HG03135 (cell line): ENCODE results near the gene B3GNT9.

Source experiments
- ATAC-seq: cut with Tn5 transposase; IDR thresholded peaks from one replicate; pipeline ENCODE4 v1.9.1; 2021; ENCODE audit warnings: mild to moderate bottlenecking, moderate library complexity; ENCODE audit not compliant: unreplicated experiment

Gene B3GNT9

GRCh38 chr16:67116388-67117311 is 34.1 kb downstream of the B3GNT9 start:
- no peak for ATAC-seq

DNA sequence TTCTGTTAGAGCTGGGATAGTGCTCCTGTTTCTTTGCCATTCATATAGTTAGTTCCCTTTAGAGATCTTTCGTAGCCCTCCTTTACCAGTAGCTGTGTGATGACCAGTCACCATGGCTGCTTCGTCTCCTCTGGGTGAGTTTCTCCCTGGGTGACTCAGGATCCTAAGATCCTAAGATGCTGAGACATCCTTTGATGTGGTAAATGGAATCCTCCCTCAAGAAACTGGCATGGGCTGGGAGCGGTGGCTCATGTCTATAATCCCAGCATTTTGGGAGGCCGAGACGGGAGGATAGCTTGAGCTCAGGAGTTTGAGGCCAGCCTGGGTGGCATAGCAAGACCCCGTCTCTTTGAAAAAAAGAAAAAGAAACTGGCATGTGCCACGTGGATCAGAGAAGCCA is 35.2 kb downstream of the B3GNT9 start:
- ATAC-seq = no peak

DNA sequence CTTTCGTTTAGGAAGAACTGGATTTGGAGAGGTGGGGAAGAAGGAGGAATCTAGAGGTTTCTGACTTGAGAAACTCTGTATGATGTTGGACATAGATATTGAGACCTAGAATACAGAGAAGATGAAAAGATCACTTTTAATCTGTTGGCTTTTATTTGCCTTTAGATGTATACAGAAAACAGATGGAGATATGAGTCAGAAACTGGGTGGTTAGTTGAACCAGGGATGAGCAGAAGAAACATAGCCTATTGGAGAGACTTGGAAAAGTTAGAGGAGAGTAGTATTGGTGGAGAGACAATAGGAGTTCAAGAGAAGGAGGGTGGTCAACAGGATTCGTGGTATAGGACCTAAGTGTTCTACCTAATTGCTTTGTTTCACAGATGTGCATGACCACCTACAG is 36.0 kb downstream of the B3GNT9 start:
- no peak for ATAC-seq

- no peak for ATAC-seq
These were observed 38.0 kb downstream of the B3GNT9 start for GRCh38 chr16:67112591-67113399.

- no peak for ATAC-seq
These were observed 38.8 kb downstream of the B3GNT9 start for GRCh38 chr16:67111951-67112444.

DNA sequence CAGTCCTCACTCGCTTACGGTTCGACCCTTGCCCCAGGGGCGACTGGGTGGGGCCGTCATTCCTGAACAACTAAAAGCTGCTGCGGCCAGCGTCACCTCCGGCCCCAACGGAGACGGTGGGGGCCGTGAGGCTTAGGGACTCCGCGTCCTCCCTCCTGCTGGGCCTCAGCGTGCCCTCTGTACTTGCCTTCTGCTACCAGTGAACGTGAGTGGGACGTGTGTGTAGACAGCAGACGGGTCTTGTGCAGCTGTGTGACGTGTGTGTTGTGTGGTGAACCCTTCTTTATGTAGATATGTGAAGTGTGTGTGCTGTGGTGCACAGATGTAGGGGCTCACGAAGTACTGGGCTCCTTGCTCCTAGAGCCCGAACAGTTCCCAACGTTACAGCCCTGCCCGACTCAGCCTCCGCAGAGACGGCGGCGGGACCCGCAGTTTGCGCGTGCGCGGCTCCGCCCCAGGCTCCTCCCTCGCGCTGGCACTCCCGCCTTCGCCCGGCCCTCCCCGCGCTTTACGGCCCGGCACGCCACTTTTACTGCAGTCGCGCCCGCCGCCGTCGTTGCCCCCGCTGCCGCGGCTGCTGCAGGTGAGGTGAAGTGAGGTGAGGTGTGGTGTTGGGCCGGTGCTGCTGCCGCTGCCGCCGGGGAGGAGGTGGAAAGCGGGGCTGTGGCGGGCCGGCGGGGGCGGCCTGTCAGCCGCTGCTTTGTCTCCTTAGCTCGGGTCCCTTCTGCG is 41.2 kb downstream of the B3GNT9 start, which contains the start of gene PHAF1:
TSS of gene PHAF1 (plus strand) at position 535 of the 729 bp plus-strand sequence. CDS start 235 bp downstream, outside the sequence.
- peak; percentile 86 for ATAC-seq

DNA sequence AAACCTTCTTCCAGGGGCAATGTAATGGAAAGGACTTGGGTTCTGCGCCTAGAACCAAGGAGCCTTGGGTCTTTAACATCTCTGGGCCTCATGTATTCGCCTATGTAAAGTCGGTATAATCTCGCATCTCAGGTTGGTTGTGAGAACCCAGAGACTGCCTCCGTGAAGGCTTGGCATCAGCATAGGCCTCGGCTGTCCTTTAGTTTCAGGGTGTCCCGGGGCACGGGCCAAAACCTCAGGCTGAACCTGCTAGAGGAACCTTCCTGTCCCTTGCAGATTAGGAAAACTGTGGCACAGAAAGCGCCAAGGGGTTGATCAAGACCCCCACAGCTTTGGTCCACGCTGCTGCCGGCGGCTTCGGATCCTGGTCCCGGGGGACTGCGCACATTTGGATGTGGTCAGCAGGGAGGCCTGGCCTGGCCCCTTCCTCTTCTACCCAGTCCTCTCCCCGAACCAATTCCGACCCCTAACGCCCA is 41.8 kb downstream of the B3GNT9 start:
- ATAC-seq = no peak

DNA sequence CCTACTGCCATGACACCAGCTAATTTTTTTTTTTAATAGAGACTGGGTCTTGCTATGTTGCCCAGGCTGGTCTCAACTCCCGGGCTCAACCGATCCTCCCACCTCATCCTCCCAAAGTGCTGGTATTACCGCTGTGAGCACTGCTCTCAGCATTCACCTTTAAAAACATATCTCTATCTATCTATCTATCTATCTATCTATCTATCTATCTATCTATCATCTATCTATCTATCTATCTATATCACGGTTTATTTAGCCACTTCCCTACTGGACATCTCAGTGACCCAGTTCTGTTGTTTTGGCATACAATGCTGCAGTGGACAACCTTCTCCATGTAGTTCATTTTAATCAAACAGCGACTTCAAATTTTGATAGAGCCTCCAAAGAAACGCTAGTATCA is 42.3 kb downstream of the B3GNT9 start:
- no peak for ATAC-seq

- ATAC-seq = no peak
These were observed 44.9 kb downstream of the B3GNT9 start for GRCh38 chr16:67105881-67106280.

GRCh38 chr16:67105246-67105645 is 45.6 kb downstream of the B3GNT9 start:
- no peak for ATAC-seq

- no peak for ATAC-seq
These were observed 46.0 kb downstream of the B3GNT9 start for GRCh38 chr16:67104845-67105244.

DNA sequence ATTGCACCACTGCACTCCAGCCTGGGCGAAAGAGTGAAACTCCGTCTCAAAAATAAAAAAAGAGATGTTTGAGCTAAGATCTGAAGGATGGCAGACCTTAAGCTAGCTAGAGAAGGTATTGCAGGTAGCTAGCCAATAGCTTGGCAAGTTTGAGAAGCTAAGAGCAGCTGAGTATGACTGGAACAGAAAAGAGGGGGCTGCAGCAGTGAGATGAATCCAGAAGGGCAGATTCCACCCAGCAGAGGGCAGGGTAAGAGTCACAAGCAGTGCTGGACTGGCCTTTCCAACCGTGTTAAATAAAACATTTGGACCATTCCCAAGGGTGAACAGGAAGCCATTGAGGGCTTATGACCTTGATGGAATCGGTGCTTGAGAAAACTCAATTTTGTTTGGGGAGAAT is 46.7 kb downstream of the B3GNT9 start:
- no peak for ATAC-seq

GRCh38 chr16:67101311-67102082 is 49.3 kb downstream of the B3GNT9 start:
- ATAC-seq = no peak

- ATAC-seq = no peak
These were observed 50.1 kb downstream of the B3GNT9 start for GRCh38 chr16:67100569-67101310.

- no peak for ATAC-seq
These were observed 52.2 kb downstream of the B3GNT9 start for GRCh38 chr16:67098599-67098998.
